SIG-M5 treated with dmso at 0.1 percent for 504 hours (cell line): ENCODE measurements around the gene C17orf50.

ENCODE experiments used
- DNase-seq: peaks from one replicate; lab custom pipeline; 2025; ENCODE audit not compliant: unreplicated experiment; lab: John Stamatoyannopoulos, UW

C17orf50 gene

GRCh38 chr17:35733366-35733765 lies 27.3 kb upstream of the C17orf50 start:
- no peak for DNase-seq

- no peak for DNase-seq
Observed at GRCh38 chr17:35734396-35734795, 26.3 kb upstream of the C17orf50 start.

DNA sequence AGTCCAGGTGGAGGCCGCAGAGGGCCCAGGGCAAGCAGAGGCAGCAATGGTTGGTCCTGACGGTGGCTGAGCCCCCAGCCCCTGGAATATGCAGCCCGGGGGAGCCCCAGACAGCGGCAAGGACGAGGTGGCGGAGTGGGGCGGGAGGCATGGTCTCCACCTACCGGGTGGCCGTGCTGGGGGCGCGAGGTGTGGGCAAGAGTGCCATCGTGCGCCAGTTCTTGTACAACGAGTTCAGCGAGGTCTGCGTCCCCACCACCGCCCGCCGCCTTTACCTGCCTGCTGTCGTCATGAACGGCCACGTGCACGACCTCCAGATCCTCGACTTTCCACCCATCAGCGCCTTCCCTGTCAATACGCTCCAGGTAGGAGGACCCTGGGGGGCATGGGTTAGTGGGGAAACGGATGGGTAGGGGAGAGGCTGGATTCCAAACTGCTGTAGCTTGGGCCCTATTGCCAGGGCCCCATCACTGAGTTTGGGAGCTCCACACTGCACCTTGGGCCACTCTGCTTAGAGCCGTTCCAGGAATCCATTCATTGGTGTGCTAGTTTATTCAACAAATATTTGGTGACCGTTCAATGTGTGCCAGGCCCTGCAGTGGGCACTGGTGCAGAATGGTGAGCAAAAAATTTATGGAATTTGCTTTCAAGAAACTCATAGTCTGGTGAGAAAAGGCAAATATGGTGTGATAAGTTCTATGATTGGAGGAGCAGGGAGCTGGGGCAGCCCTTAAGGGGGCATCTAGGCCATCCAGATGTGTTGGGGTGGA lies 25.5 kb upstream of the C17orf50 start:
- no peak for DNase-seq

DNA sequence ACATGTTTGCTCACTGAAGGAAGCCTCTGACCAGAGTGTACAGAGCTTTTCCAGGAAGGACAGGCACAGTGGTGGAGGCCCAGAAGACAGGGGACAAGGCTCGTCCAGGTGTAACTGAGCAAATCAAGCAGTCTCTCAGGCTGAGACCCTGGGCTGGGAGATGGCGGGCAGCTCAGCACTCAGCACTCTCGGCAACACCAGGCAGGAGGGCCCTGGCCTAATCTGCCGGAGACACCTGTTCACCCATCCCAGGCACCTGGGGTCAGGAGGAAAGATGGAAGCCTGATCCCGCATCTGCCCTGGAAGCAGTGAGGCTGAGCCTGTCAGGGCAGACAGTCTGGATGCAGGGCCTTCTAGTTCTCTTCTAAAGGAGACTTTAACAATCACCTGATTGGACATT lies 24.5 kb upstream of the C17orf50 start:
- DNase-seq: no peak

DNA sequence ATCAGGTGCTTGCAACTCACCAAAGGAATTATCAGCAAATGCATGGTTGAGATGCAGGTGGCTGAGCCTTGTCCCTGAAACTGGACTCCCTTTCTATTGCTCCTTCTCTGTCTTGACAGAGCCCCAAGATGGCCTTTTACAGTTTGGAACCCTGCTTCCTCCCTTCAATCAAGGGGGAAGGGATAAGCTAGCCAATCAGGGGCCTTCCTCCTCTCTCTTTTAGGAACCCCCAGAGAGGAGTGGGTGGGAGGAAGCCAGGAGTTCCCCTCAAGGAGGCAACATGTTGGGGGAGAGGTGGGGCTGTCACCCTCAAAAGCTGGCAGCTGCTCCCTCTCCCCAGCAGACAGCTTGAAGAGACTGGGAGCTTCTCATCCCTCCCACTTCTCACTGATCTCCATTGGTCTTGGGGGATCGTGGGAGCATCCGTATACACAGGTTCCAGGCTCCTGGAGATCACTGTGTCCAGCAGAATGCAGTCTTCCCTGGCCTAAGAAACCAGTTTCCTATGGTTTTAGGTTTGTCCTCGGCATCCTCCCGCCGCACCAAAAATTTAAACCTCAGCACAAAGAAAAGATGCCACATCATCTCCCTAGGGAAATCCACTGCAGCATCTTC lies 22.1 kb upstream of the C17orf50 start:
- no peak for DNase-seq

DNA sequence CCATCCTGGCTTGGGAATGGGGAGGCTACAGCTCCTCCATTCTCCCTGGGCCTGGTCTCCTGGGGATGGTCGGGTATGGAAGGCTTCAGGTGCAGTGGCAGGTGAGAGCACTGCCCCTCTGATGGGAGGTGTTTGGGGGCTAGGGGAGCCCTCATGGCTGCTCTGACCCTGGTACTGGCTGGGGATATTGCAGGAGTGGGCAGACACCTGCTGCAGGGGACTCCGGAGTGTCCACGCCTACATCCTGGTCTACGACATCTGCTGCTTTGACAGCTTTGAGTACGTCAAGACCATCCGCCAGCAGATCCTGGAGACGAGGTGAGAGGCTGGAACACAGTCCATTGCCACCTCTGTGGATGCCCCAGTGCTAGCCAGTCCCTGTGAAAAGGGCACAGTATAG lies 20.5 kb upstream of the C17orf50 start:
- no peak for DNase-seq

DNA sequence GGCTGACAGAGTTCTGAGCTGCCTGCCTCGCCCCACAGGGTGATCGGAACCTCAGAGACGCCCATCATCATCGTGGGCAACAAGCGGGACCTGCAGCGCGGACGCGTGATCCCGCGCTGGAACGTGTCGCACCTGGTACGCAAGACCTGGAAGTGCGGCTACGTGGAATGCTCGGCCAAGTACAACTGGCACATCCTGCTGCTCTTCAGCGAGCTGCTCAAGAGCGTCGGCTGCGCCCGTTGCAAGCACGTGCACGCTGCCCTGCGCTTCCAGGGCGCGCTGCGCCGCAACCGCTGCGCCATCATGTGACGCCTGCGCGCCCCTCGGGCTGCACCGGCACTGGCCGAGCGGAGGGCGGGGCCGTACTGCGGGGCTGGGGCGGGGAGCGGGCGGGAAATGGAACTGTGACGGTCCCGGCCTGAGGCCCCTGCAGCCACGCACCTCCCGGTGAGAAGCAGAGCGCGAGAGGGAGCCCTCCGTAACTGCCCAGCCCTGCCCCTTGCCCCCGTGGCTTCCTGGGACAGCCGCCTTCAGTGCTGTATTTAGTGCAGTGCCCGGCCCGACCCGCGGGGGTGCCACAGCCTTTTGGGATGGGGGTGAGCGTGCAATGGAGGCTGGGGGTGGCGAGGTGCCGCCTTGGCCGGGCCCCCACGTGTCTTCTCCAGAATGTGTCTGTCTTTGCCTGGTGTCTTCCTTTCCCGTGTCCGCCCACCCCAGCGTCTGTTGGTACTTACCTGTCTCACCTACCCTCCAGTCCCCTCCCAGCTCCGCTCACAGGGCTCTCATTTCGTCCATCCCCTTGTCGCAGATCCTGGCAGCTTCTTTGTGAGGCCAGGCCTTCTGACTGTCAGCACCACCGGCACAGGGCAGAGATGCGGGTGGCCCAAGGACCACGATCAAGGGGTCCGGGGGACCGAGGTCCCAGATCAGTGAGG lies 19.4 kb upstream of the C17orf50 start:
- no peak for DNase-seq

DNA sequence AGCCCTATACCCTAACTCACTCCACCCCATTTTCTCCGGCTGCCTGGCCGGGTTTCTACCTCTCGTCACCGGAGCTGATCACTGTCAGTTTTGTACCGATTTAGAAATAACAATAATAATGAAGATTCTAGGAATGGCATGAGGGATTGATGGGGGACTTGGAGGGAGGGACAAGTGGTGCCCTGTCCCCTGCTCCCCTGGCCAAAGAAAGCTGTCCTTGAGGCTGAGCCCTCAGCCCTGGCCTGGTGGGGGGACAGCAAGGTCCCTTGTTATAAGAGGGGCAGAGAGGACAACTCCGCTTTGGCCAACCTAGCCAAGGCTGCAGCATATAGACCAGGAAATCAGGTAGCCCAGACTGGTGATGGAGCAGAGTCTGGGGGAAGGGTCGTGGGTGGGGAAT lies 18.2 kb upstream of the C17orf50 start:
- no peak for DNase-seq

DNA sequence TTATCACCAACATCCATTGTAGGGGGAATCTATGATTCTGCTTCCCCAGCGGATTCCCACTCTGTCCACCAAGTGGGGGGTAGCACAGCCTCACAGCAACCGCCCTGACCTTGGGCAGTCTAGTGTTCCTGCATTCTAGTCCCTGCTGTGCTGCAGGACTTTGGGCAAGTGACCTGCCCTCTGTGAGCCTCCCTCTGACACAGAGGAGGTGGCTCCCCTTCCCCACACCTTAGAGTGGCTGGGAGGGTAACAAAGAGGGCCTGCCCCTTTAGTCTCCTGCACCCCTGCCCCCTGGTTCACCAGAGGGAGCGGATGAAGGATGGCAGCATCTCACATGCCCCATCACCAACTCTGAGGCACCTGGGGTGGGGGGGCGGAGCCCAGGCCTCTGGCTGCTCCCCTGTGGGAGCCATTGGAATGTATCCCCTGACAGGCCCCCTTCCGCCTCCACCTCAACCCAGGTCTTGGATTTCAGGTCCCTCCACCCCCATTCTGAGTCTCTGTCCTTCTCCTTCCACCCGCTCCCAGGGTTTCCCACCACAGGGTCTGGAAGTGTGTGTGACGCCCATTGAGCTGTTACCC lies 17.7 kb upstream of the C17orf50 start:
- DNase-seq: no peak

DNA sequence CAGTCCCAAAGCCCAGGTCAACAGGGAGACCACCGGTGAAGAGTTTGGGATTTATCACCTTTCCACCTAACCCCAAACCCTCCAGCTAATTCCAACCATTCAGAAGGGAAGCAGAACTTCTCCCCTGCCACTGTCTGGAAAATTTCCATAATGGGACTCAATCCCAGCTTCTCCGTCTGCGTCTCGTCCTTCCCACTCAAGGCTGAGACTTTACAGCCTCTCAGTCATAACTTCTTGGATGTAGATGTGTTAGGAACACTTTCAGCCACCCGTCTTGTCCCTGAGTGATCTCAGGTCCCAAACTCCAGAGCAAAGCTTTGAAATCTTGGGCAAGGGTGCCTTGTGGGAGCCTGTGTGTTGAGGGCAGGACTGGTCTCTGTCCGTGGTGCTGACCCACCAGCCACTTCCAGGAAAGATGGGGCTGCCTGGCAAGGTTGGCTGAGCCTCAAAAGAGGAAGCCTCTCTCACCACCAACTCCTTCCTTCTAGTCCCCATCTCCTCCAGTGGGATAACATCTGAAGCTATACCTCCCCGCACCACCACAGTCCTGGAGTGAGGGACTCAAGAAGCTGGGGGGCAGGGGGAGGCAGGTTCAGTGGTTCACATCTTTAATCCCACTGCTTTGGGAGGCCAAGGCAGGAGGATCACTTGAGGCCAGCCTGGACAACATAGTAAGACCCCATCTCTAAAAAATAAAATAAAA lies 16.9 kb upstream of the C17orf50 start:
- DNase-seq: peak; percentile 46

GRCh38 chr17:35744830-35745229 lies 15.9 kb upstream of the C17orf50 start:
- DNase-seq: no peak

GRCh38 chr17:35745246-35745645 lies 15.4 kb upstream of the C17orf50 start:
- DNase-seq: no peak

DNA sequence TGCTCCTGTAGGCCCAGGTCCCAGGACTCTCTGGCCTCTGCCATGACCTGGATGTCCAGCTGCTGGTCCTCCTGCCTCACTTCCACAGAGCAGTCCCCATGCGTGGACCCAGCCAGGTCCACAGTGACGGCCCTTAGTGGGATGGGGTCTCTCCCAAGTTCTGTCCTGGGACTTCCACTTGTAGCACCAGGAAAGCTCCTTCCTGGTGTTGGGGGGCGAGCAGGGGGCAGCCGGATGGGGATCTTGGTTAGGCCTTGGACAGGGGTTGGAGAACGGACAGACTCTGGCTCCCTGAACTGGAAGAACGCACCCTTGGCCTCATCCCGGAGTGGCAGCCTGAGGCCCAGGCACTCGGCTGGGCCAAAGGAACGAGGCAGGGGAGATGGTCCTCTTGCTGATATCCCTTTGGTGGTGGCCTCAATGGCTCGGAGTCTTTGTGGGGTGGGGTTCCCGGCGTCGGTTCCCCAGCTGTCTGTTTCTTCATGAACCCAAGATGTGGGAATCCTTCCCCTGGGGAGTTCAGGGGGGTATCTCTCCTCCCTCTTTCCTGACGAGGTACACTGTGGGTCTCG lies 14.9 kb upstream of the C17orf50 start:
- DNase-seq: no peak

DNA sequence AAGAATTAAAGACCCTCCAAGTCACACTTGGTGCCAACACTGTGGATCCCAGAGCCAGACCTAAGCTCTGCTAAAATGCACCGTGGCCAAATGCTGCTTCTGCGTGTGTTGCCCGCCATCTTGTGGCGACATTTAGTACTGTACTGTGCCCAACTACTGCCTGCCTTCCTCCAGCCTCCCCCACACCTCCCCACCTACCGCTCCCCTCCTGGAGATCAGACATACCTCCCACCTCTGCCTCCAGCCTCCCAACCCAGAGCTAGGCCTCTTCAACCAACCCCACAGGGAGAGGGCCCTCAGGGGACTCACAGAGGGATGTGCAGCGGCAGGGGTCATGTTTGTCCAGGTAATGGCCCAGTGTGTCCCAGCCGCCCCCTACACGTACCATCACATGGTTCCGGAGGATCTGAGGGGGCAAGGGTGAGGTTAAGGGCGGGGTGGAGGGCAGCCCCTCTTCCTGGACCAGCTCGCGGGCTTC lies 13.1 kb upstream of the C17orf50 start:
- DNase-seq: peak; percentile 79

GRCh38 chr17:35748341-35748841 lies 12.3 kb upstream of the C17orf50 start:
- DNase-seq: no peak

DNA sequence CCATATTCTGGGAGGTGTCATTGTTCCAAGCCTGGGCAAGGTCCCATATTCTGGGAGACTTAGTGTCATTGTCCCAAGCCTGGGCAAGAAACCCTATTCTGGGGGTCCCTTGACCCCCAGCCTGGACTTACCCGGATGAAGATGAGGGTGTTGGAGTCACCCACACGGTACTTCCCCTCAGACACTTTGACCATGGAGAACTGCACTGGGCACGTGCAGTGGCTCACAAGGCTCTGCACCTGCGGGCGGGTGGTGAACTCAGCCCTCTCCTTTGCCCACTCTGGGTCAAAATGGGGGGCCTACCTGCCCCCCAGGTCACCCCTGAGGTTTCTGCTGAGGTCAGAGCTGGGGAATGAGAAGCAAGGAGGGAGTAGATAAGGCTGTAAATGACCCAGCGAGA lies 11.7 kb upstream of the C17orf50 start:
- no peak for DNase-seq

GRCh38 chr17:35749560-35750412 lies 10.9 kb upstream of the C17orf50 start:
- DNase-seq: no peak

DNA sequence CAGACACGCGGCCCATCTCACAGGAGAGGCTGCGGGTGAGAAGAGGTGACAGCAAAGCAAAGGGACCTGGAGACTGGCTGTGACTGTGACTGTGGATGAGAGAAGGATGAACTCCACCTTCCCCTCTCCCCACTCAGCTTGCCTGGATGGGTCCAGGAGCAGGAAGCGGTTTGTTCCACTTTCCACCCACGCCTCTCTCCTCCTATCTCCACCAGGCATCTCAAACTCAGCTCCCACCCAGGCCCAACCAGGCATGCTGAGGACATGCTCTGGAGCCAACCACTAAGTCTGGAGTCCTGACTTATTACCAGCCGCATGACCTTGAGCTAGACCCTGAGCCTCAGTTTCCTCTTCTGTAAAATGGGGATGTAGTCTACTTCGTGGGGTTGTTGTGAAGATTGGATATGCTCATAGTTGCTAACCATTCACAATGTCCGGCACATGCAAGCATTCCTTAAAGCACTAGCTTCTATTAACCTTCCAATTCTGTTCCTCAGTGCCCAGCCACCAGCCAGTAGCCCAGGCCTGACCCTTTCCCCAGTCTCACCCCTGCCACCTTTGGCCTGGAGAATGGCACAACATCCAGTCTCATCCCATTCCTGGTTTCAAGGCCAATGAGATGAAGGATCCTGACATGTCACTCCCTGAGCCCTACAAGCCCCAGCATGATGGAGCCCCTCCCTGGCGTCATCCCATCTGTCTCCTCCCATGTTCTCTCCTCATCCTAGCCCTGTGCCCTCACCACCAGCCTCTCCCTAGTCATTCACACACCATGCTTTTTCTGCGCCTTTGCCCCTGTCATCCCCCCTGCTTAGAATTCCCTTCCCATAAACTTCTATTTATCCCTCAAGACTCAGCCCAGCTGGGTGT lies 9.9 kb upstream of the C17orf50 start:
- no peak for DNase-seq
